ENCODE data around the gene BCL2L13. TPM values are rescaled to one million over a fixed set of nuclear protein-coding genes. Genes with fewer than 3 reads are reported as not detected.

BCL2L13 gene
- total RNA-seq, 1 donor from 2014 or later, result 40.8 TPM

GRCh38 chr22:17597217-17597616 is 41.3 kb upstream of the BCL2L13 start:
- H3K4me1 ChIP-seq, result no peaks in the 10 kb centered on the region
- intact Hi-C loops (cut with DNase I), result no loop called here
- H3K27me3 ChIP-seq, result no peaks in the 10 kb centered on the region
- ATAC-seq (no peak), DNase-seq (no peak)
- no peak overlapping the region for H3K4me3 ChIP-seq
- no peaks in the 10 kb centered on the region for H3K9me3 ChIP-seq
- peaks cover 92% of the 10 kb centered on the region for H3K36me3 ChIP-seq
- H3K27ac ChIP-seq, result no peak overlapping the region
- TF ChIP-seq, protein P1, sequence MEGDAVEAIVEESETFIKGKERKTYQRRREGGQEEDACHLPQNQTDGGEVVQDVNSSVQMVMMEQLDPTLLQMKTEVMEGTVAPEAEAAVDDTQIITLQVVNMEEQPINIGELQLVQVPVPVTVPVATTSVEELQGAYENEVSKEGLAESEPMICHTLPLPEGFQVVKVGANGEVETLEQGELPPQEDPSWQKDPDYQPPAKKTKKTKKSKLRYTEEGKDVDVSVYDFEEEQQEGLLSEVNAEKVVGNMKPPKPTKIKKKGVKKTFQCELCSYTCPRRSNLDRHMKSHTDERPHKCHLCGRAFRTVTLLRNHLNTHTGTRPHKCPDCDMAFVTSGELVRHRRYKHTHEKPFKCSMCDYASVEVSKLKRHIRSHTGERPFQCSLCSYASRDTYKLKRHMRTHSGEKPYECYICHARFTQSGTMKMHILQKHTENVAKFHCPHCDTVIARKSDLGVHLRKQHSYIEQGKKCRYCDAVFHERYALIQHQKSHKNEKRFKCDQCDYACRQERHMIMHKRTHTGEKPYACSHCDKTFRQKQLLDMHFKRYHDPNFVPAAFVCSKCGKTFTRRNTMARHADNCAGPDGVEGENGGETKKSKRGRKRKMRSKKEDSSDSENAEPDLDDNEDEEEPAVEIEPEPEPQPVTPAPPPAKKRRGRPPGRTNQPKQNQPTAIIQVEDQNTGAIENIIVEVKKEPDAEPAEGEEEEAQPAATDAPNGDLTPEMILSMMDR (IDR thresholded peaks at IDR 0.05), result no peak

- intact Hi-C loops (cut with DNase I), result no loop called here
- Histone ChIP-seq H3K9me3 (no peaks in the 10 kb centered on the region), H3K27ac (no peak overlapping the region), H3K4me1 (no peaks in the 10 kb centered on the region), H3K27me3 (no peaks in the 10 kb centered on the region), H3K36me3 (peaks cover 84% of the 10 kb centered on the region), H3K4me3 (no peak overlapping the region)
- DNase-seq (no peak), ATAC-seq (no peak)
- TF ChIP-seq, protein P1 (IDR thresholded peaks at IDR 0.05), result no peak
These were observed 40.2 kb upstream of the BCL2L13 start for GRCh38 chr22:17598318-17598717.

DNA sequence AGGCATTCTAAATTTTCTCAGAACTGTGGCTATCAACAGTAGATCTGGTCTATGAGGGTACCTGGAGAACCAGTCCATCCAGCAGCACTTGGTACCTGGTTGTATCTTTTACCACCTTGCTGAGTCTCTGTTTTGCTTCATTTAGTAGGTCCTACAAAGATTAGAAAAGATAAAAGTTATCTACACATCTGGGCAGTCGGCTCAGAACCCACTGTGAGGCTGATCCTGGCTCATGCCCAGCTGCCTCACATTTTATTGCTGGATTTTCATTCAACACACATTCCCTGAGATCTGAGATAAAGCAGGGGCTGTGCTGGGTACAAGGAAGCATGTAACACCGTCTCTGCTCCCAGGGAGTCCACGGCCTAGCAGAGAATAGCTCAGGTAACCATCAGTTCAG is 37.5 kb upstream of the BCL2L13 start:
- H3K9me3 ChIP-seq, result no peaks in the 10 kb centered on the region
- no peak overlapping the region for H3K27ac ChIP-seq
- intact Hi-C loops (cut with DNase I), result no loop called here
- no peaks in the 10 kb centered on the region for H3K4me1 ChIP-seq
- TF ChIP-seq, protein P1 (IDR thresholded peaks at IDR 0.05), result no peak
- H3K27me3 ChIP-seq, result no peaks in the 10 kb centered on the region
- ATAC-seq (no peak), DNase-seq (no peak)
- no peak overlapping the region for H3K4me3 ChIP-seq
- peaks cover 76% of the 10 kb centered on the region for H3K36me3 ChIP-seq

DNA sequence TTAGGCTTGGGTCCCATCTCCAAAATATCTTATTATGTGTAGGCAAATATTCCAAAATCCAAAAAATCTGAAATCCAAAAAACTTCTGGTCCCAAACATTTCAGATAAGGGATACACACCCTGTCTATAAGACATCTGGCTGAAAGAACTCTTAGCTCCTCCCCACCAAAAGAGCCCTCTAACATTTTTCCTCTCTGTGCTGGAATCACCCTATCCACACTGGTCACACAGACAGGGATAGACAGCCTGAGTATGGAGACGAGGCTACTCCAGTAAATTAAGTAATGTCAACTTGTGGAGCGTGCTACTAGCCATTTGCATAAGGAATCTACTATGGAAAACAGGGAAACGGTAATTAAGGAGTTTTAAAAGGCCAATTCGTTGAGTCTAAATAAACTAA is 34.9 kb upstream of the BCL2L13 start:
- TF ChIP-seq, protein P1 (IDR thresholded peaks at IDR 0.05), result no peak
- H3K36me3 ChIP-seq, result peaks cover 74% of the 10 kb centered on the region
- H3K4me1 ChIP-seq, result no peaks in the 10 kb centered on the region
- no peak overlapping the region for H3K4me3 ChIP-seq
- intact Hi-C loops (cut with DNase I), result no loop called here
- no peaks in the 10 kb centered on the region for H3K9me3 ChIP-seq
- no peak for DNase-seq
- ATAC-seq, result no peak
- no peak overlapping the region for H3K27ac ChIP-seq
- no peaks in the 10 kb centered on the region for H3K27me3 ChIP-seq

DNA sequence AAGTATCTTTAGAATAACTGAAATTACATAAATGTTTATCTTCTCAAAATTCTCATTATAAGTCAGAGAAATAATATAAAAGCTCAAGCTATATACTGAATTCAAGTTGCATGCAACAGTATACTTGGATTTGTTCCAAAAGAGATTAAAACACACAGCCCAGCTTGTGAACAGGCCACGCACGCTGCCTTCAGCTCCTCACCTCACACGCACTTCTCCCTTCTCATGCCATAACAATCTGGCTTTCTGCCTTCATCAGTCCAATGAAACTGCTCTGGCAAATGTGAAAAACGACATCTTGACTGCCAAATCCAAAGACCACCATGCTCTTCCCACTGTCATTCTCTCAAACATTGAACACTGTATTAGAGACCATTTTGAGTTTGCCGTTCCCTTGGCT is 32.1 kb upstream of the BCL2L13 start:
- H3K4me3 ChIP-seq, result no peak overlapping the region
- TF ChIP-seq, protein P1 (IDR thresholded peaks at IDR 0.05), result no peak
- H3K9me3 ChIP-seq, result no peaks in the 10 kb centered on the region
- peaks cover 69% of the 10 kb centered on the region for H3K36me3 ChIP-seq
- intact Hi-C loops (cut with DNase I), result no loop called here
- no peaks in the 10 kb centered on the region for H3K4me1 ChIP-seq
- DNase-seq (no peak), ATAC-seq (no peak)
- no peaks in the 10 kb centered on the region for H3K27me3 ChIP-seq
- H3K27ac ChIP-seq, result no peak overlapping the region

GRCh38 chr22:17607891-17608521 is 30.6 kb upstream of the BCL2L13 start:
- intact Hi-C loops (cut with DNase I), result no loop called here
- Histone ChIP-seq H3K27me3 (no peaks in the 10 kb centered on the region), H3K36me3 (peaks cover 84% of the 10 kb centered on the region), H3K27ac (no peak overlapping the region), H3K4me3 (no peak overlapping the region), H3K9me3 (no peaks in the 10 kb centered on the region), H3K4me1 (no peaks in the 10 kb centered on the region)
- TF ChIP-seq, protein P1 (IDR thresholded peaks at IDR 0.05), result no peak
- DNase-seq (no peak), ATAC-seq (no peak)

Measured in upper lobe of right lung (tissue), 1 donor.